ENCODE results near the gene DNM1. TPM values are rescaled to one million over a fixed set of nuclear protein-coding genes. Genes with fewer than 3 reads are reported as not detected.

DNM1 gene
- total RNA-seq = 84.0 and 87.2 TPM in 2 replicates
- long read RNA-seq, partial matches to known transcripts = 8 of 11 reads
- long read RNA-seq, other reads (novel, unspliced or antisense) = 3 of 11 reads

DNA sequence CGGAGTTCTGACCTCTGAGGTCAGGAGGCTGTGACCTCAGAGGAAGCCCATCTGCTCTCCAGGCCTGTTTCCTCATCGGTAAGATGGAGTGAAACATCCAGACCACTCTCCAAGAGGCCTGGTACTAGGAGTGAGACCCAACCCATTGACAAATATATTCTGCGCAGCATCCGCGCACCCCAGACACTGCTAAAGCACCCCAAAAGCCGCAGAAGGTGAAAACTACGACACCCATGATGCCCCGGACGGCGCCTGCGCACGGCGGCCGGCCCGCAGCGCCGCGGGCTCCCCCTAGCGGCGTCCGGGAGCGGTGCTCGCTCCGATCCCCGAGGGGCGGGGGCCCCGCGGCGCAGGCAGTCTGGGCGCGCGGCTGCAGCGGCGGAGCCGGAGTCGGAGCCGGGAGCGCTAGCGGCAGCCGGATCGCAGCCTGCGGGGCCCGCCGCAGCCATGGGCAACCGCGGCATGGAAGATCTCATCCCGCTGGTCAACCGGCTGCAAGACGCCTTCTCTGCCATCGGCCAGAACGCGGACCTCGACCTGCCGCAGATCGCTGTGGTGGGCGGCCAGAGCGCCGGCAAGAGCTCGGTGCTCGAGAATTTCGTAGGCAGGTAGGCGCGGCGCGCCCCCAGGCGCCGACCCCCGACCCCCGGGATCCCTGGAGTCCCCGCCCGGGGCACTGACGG is at the start of gene DNM1:
Gene DNM1, plus strand, starts transcription at position 356 of the 683 bp plus-strand sequence. Its CDS starts 92 bp downstream, at position 448.
- no peaks in the 10 kb centered on the region for H3K27me3 Mint-ChIP-seq (ENCODE audit: low read depth)
- H3K36me3 Mint-ChIP-seq (ENCODE audit: low read depth) = no peaks in the 10 kb centered on the region
- H3K4me3 Mint-ChIP-seq = peak within 1 kb of the TSS; percentile 93
- DNase-seq (ENCODE audit: low read depth, low spot score) = peak; percentile 66
- TF ChIP-seq, protein P1, sequence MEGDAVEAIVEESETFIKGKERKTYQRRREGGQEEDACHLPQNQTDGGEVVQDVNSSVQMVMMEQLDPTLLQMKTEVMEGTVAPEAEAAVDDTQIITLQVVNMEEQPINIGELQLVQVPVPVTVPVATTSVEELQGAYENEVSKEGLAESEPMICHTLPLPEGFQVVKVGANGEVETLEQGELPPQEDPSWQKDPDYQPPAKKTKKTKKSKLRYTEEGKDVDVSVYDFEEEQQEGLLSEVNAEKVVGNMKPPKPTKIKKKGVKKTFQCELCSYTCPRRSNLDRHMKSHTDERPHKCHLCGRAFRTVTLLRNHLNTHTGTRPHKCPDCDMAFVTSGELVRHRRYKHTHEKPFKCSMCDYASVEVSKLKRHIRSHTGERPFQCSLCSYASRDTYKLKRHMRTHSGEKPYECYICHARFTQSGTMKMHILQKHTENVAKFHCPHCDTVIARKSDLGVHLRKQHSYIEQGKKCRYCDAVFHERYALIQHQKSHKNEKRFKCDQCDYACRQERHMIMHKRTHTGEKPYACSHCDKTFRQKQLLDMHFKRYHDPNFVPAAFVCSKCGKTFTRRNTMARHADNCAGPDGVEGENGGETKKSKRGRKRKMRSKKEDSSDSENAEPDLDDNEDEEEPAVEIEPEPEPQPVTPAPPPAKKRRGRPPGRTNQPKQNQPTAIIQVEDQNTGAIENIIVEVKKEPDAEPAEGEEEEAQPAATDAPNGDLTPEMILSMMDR (conservative IDR thresholded peaks at IDR 0.05) = peak; percentile 89
- peaks cover 35% of the 10 kb centered on the region for H3K4me1 Mint-ChIP-seq
- H3K9me3 Mint-ChIP-seq = no peaks in the 10 kb centered on the region
- H3K27ac Mint-ChIP-seq (ENCODE audit: unreplicated experiment) = peak within 1 kb of the TSS; percentile 98

DNA sequence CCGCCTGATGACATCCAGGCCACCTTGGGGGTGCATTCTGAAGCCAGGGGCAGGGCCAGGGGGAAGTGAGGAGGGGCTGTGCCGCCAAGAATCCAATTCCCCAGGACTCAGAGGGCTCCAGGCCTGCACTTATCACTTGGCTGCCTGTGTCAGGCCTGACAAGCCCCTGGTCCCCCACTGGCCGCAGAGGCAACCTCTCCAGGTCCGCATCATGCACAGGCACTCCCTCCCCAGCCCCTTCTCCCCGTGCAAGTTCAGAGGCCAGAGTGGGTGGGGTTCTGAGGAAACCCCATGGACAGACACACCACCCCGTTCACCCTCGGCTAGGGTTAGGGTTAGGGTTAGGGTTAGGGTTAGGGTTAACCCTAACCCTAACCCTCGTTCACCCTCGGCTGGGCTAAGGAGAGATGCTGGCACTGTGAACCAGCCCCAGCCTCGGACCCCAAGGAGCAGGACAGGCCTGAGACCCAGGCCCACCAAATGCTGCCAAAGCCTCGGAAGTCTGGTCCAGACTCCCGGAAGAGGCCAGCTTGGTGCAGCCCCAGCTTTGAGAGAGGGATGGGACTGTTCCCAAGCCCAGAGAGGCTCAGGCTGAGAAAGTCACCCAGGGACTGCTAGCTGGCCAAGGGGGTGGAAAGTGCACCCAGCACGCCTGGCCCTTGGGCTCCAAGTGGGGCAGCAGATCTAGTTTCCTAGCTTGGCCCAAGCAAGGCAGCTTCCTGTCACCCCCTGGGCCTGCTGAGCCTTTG is 49.1 kb upstream of the DNM1 start:
- DNase-seq (ENCODE audit: low read depth, low spot score) = no peak
- H3K4me1 Mint-ChIP-seq = peaks cover 2% of the 10 kb centered on the region
- TF ChIP-seq, protein P1 (conservative IDR thresholded peaks at IDR 0.05) = no peak
- H3K9me3 Mint-ChIP-seq = no peaks in the 10 kb centered on the region
- H3K27ac Mint-ChIP-seq (ENCODE audit: unreplicated experiment) = no peak overlapping the region
- no peaks in the 10 kb centered on the region for H3K36me3 Mint-ChIP-seq (ENCODE audit: low read depth)
- no peak overlapping the region for H3K4me3 Mint-ChIP-seq
- H3K27me3 Mint-ChIP-seq (ENCODE audit: low read depth) = no peaks in the 10 kb centered on the region

DNA sequence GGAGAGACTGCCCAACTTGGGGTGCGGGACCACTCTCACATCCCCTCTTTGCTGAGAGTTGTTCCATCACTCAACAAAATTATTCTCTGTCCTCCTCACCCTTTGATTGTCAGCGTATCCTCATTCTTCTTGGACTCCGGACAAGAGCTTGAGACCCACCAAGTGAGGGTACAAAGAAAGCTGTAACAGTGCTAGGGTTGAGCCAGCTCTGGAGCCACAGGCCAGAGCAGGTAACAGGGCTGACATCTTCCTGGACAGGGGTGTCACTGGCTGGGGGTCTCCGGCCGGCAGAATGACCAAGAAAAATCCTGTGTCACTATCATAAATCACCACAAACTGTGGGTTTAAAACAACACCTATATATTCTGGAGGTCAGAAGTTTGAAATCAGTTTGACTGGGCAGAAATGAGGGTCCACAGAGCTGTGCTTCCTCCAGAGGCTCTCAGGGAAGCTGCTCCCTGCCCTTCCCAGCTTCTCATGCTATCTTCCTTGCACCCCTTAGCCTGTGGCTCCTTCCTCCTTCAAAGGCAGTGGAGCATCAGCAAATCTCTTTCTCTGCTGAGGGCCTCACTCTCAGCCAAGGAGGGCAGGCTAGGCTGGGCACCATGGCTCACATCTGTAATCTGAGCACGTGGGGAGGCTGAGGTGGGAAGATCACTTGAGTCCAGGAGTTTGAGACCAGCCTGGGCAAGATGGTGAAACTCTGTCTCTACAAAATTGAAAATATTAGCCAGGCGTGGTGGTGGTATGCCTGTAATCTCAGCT is 47.3 kb upstream of the DNM1 start:
- Mint-ChIP-seq H3K9me3 (no peaks in the 10 kb centered on the region), H3K4me3 (peak overlapping the region; percentile 31), H3K4me1 (peaks cover 2% of the 10 kb centered on the region), H3K27ac (ENCODE audit: unreplicated experiment) (no peak overlapping the region), H3K27me3 (ENCODE audit: low read depth) (no peaks in the 10 kb centered on the region), H3K36me3 (ENCODE audit: low read depth) (no peaks in the 10 kb centered on the region)
- TF ChIP-seq, protein P1 (conservative IDR thresholded peaks at IDR 0.05) = no peak
- DNase-seq (ENCODE audit: low read depth, low spot score) = no peak

DNA sequence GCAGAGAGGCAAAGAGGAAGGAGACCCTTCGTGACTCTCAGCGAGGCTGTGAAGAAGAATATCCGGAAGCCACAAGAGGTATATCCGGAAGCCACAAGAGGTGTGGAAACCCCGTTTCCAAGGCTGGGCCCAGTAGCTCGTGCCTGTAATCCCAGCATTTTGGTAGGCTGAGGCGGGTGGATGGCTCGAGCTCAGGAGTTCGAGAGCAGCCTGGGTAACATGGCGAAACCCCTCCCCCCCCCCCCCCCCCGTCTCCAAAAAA is 43.7 kb upstream of the DNM1 start:
- H3K27ac Mint-ChIP-seq (ENCODE audit: unreplicated experiment) = peak overlapping the region; percentile 85
- H3K9me3 Mint-ChIP-seq = no peaks in the 10 kb centered on the region
- H3K27me3 Mint-ChIP-seq (ENCODE audit: low read depth) = no peaks in the 10 kb centered on the region
- no peak for DNase-seq (ENCODE audit: low read depth, low spot score)
- TF ChIP-seq, protein P1 (conservative IDR thresholded peaks at IDR 0.05) = no peak
- H3K36me3 Mint-ChIP-seq (ENCODE audit: low read depth) = peaks cover 4% of the 10 kb centered on the region
- peak overlapping the region; percentile 82 for H3K4me3 Mint-ChIP-seq
- H3K4me1 Mint-ChIP-seq = peaks cover 5% of the 10 kb centered on the region

DNA sequence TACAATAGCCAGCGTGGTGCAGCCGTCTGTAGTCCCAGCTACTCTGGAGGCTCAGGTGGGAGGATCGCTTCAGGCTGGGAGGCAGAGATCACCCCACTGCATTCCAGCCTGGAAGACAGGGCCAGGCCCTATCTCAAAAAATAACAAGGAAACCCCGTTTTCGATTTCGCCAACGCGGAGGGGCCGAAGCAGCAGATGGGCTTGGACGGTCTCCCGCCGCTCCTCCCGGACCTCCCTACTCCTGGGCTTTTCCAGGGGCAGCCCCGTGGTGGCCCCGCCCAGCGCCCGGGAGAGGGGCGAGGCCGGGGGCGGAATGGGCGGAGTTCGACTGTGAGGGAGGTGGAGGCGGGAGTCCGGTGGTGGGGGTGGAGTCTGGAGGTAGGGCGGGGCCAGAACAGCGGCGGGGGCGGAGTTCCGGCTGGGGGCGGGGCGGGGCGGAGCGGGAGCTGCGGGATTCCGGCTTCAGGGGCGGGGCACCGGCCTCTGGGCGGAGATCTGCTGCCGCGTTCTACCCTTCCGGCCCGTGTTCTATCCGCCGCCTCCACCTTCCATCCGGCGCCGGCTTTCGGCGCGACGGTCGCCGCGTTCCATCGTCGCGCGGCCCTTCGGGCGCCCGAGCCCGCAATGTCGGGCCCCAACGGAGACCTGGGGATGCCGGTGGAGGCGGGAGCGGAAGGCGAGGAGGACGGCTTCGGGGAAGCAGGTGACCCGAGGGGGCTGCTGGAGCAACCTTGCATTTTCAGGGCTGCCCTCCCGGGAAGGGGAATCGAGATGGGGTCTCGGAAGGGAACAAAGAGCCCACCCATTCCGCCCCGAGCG is 43.2 kb upstream of the DNM1 start, which contains the start of gene BBLN:
Gene BBLN, plus strand, starts transcription at position 482 of the 819 bp plus-strand sequence. Its CDS starts 143 bp downstream, at position 625.
- TF ChIP-seq, protein P1 (conservative IDR thresholded peaks at IDR 0.05) = no peak
- peaks cover 4% of the 10 kb centered on the region for H3K36me3 Mint-ChIP-seq (ENCODE audit: low read depth)
- peak; percentile 98 for DNase-seq (ENCODE audit: low read depth, low spot score)
- H3K9me3 Mint-ChIP-seq = no peaks in the 10 kb centered on the region
- no peaks in the 10 kb centered on the region for H3K27me3 Mint-ChIP-seq (ENCODE audit: low read depth)
- peak within 1 kb of the TSS; percentile 90 for H3K4me3 Mint-ChIP-seq
- H3K4me1 Mint-ChIP-seq = peaks cover 5% of the 10 kb centered on the region
- H3K27ac Mint-ChIP-seq (ENCODE audit: unreplicated experiment) = peak within 1 kb of the TSS; percentile 85

Measured in neural crest cell (in vitro differentiated cells).